NOMO-1 treated with dmso at 0.1 percent for 144 hours (cell line): ENCODE data around the gene CSAD.
"Not testable (repeated sequence)": the region's sequence is repeated elsewhere in the genome, so short reads cannot be mapped to it uniquely, and the experiment has no call there.

Experiments
- DNase-seq: peaks from one replicate; lab custom pipeline; 2025; ENCODE audit not compliant: unreplicated experiment; lab: John Stamatoyannopoulos, UW

CSAD gene

DNA sequence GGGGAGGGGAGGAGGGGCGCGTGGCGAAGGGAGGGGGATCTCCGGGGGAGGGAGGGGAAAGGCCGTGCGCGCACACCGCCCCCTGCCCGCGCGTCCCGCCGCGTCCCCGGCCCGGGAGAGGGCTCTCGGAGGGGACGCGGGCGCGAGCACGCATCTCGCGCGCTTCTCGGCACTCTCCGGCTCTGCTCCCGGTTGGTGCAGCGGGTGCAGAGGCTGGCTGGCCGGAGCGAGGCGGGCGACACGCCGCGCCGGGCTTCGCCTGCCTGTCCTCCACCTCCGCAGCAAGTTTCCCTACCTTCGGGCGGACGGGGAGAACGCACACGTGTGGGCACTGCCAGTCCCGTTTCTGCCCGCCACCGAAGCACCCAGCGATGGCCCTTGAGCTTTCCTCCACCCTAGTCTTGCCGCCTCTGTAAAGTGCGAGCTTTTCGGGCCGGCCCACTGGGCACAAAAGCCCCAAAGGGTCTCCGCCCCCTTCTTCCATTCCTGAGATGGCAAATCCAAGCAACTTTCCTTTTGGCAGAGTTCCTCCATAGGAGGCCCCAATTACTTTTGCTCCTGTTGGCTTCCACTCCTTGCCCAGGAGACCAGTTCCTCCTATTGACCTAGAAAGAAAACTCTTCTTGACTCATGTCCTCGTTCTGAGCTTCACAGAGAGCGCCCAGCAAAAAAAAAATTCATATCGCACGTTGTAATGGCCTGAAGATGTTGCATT is 363 bp upstream of the CSAD start:
- DNase-seq: peak; percentile 47

DNA sequence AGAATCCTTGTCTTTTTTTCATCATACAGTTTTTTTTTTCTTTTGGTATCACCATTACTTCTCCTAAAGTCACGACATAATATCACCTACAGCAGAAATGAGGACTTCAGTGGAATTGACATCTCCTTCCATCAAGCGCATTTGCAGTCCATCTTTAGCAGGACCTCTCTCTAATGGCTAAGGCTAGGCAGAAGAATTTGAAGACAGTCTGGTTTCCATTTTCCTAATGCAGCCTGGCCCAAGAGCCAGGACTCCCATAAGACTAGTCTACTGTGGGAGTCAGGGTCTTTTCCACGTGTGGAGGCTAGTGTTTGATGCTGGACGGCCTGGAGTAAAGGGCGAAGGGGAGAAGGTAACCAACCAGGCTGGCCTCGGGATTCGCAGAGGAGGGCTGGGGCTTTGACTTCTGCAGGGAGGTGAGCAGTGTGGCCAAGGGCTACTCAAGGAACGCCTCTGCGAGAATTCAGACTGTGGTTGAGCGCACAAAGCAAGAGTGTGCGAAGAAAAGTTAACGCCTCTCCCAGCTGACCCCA is 972 bp downstream of the CSAD start:
- DNase-seq: no peak

GRCh38 chr12:53178803-53179202 is 1.9 kb downstream of the CSAD start:
- not testable (repeated sequence) for DNase-seq

DNA sequence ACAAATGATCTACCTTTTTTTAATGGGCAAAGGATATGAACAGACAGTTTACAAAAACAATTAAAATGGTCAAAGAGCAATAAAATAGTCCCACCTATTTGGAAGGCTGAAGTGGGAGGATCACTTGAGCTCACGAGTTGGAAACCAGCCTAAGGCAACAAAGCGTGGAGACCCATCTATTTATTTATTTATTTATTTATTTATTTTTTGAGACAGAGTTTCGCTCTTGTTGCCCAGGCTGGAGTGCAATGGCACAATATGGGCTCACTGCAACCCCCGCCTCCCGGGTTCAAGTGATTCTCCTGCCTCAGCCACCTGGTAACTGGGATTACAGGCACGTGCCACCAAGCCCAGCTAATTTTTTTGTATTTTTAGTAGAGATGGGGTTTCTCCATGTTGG is 3.3 kb downstream of the CSAD start:
- DNase-seq: not testable (repeated sequence)

- no peak for DNase-seq
Observed at GRCh38 chr12:53176750-53177149, 4.0 kb downstream of the CSAD start.

- DNase-seq: no peak
Observed at GRCh38 chr12:53174881-53175491, 5.7 kb downstream of the CSAD start.

- no peak for DNase-seq
Observed at GRCh38 chr12:53173085-53173715, 7.5 kb downstream of the CSAD start.

DNA sequence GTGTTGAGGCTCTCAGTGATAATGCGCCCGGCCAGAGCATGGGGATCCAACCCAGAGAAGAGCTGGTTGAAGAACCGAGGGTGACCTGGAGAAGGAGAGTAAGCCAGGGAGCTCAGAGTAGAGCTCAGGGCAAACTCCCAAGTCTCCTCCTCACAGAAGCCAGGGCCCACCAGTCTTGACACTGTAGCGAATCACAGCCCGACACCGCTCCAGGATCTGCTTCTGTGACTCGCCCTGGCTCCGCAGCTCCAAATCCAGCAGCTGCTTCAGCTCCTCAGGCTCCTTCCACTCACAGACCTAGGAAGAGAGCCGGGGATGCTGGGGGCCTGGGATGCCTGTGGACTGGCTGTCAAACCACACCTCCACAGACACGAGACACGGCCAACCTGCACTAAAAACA is 8.4 kb downstream of the CSAD start:
- no peak for DNase-seq

GRCh38 chr12:53171725-53172329 is 8.9 kb downstream of the CSAD start:
- DNase-seq: no peak

GRCh38 chr12:53170876-53171724 is 9.6 kb downstream of the CSAD start:
- DNase-seq: no peak

DNA sequence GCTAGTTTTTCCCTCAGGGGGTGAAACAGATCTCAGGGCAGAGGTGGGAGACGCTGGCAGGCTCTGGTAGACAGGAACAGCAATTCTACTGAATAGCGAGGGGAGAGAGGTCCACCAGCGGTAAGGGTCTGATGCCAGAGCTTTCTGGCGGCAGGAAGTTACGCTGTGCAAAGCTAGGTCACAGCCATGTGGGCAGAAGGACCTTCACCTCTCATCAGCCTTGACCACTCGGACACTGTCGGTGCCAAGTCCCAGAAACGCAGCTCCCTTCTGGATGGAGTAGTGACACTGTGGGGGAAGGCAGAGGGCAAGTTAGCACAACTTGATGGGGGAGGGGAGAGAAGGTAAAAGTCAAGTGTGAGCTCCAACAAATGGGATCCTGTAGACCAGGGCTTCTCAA is 10.5 kb downstream of the CSAD start:
- DNase-seq: no peak

DNA sequence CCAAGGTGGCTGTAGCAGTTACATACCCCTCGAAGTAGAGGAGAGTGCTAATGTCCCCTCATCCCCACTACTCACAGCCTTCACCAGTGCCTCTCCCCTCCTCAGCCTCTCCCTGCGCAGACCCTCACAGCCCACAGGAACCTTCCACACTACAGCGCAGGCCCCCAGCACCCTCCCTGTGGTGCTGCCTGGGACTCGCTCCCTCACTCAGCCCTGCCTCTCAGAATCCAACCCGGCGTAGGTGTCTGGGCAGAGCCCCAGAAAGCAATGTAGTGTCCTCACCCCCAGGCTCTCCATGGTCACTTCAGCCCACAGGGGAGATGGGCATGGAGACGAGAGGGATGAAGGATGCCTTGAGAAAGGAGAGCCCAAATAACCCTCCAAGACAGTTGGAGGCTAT is 11.1 kb downstream of the CSAD start:
- DNase-seq: no peak

- no peak for DNase-seq
Observed at GRCh38 chr12:53166837-53167236, 13.9 kb downstream of the CSAD start.

- not testable (repeated sequence) for DNase-seq
Observed at GRCh38 chr12:53163008-53163407, 17.7 kb downstream of the CSAD start.

- no peak for DNase-seq
Observed at GRCh38 chr12:53161119-53161911, 19.4 kb downstream of the CSAD start.

- no peak for DNase-seq
Observed at GRCh38 chr12:53160673-53161072, 20.1 kb downstream of the CSAD start.

DNA sequence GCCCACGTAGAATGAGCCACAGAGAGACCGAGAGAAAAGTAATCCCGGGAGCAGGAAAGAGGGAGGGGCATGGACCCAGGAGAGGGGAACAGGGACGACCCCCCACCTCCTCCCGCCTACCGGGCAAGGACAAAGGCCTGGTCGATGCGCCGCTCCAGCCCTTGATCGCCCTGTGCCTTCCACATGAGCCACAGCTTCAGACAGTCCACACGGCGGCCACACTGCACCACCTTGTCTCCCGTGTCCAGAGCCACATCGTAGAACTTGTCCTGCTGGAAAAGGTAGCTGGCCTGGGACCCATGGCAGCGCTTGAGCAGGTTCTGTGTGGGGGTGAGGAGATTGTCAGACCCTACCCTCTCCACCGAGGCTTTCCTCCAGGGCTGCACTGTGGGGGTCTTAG is 20.7 kb downstream of the CSAD start:
- no peak for DNase-seq

DNA sequence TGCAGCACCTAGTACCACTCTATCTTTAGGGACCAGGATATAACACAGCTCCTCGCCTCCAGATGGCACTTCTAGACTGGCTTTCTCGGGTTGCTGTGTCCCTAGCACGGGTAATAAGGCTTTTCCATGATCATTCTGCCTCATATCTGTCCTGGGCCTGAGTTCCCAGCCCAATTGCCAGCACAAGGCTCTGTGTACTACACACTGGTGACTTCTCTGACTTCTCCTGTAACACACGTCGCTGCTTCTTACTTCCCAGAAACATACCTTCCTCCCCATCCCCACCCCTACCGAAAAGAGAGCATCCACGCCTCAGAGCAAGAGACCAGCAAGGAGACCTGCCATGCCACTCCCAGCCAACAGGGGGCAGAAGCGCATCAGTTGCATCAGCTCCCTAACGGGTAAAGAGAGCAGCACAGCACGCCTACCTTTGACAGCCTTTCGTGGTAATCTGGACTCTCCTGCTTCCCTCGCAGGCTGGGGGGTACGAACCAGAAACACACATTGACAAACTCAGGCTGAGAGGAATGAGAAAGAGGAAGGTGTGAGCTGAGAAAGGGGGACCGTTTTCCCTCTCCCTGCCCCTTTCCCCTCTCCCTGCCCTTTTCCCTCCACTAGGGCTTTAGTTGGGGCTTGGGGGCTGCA is 21.4 kb downstream of the CSAD start:
- DNase-seq: peak; percentile 49

- DNase-seq: no peak
Observed at GRCh38 chr12:53152390-53152789, 28.3 kb downstream of the CSAD start.

DNA sequence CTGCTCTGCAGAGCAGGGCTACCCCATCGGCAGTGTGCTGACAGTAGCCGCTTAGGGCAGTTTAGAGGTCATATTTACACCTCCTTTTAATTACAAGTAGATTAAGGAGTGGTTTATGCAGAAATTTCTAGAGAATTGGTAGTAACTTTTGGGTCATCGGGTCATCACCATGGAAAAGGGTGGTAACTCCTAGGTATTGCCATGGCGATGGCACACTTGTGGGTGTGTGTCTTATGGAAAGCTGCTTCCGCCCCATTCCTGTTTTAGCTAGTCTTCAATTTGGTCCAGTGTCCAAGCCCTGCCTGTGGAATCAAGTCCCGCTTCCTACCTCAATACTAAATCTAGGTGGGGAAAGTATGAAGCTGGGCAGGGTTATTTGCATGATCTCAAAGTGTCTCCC is 29.7 kb downstream of the CSAD start:
- no peak for DNase-seq
